HG03108 (cell line): ENCODE measurements around the gene CEP104.
A peak's percentile ranks its signal among the peaks of the same experiment; 100 is the strongest.

ENCODE experiments used
- ATAC-seq: cut with Tn5 transposase; IDR thresholded peaks from one replicate; pipeline ENCODE4 v1.9.1; 2021; ENCODE audit warnings: moderate library complexity; ENCODE audit not compliant: unreplicated experiment

The CEP104 gene

DNA sequence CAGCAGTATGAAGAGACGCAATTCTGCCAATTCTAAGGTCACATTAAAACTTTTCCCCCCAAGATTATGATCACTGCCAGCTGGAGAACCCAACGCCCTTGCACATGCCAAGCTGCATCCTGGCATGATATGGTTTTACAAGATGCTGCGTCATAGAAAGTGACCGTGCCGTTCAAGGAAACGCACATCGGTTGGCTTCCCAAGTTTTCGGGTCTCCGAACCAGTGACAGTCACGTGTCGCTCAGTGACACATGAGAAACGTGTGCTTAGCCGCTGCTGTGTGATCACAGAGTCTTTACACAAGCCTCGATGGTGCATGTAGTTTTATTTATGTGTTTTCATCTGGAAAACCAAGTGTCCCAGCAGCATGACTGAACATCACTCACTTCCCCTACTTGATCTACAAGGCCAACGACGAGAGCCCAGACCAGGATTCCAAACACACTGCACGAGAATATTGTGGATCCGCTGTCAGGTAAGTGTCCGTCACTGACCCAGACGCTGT lies 77.0 kb downstream of the CEP104 start:
- no peak for ATAC-seq

DNA sequence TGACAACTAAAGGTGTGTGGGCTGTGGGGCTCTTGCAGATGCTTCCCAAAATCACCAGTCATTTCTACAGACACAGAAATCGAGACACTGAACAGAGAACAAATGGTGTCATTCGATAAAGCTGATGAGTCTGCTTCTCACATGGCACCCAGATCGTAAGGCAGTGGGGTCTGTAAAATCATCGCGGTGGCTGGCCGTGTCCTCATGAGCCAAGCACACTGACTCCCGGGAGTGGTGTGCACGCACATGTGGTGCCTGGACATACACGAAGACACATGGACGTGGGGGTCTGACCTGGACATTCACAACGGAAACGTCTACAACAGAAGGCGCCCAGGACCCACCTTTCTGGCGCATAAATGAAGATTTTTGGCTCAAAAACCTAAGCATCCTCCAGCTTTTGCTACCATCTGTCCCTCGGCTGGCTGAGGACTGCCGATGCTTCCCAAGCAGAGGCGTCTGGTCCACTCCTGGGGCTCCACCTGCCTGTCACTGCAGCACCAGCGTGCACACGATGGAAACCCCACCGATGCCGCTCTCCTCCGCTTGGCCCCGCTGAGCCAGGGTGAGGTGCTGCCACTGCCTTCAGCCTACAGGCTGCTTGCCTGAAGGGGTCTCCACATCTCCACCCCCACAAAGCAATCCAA lies 77.6 kb downstream of the CEP104 start:
- ATAC-seq = no peak

DNA sequence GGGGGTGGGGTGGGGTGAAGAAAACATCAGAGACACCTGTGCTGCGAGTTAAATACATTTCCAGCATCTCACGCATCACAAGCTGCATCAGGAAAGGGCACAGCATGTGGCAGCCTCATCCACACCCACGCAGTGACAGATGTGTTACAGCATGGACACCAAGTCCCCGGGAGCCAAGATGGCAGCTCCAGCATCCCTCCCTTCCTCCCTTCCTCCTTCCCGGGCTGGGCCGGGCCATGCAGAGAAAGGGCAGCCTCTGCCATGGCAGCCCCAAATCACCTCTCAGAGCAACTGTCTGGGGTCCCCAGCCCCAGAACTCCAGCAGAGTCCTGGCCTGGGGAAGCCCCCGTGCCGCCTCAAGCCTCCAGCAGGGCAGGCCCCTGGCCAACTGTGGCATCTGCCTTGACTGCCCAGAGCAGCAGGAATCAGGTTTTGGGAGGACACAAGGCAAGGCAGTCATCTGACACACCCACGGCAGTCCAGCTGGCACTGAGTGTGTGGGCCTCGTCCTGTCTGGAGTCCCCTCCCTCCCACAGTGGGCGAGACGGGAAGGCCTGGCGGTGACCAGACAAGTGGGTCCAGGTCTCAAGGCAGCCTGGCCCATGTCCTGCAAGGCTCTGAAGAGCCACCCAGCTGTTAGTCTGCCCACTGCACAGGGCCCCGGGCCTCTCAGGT lies 78.3 kb downstream of the CEP104 start:
- no peak for ATAC-seq

DNA sequence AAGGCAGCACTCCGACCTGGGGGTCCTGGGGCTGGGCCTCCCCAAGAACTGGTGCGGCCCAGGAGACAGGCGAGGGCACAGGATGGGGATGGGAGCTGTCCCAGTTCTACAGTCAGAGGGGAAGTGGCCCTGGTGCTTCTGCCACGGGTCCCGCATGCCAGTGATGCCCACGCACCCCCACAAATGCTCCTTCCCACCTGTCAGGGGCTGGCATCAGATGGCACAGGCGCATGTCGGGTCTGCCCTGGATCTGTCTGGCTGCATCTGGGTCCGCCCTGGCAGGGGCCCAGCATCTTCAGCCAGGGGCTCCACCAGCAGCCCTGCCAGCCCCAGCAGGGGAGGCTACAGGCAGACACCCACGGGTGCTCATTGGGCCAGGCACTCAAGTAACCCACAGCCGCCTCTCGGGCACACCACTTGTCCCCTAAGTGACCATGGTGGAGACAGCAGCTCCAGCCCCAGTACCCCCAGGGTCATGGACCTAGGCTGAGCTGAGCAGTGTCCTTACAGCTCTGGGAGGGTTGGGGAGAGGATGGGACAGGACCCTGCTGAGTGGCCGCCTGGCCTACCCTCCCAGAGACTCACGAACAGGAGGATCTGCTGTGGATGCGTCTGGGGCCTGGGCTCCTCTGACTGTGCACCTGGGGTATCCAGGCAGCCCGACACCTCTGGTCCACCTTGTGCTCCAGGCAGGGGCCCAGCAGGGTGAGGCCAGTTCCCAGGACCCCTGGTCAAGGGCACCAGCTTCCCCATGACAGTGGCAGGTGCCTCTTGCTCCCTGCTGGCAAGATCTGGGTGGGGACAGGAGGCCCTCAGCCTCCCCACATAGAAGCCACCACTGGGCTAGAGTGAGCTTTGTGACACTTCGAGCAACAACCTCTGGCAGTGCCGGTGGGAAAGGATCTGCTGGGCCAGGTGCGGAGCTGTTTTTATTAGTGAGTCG lies 79.1 kb downstream of the CEP104 start:
- no peak for ATAC-seq

DNA sequence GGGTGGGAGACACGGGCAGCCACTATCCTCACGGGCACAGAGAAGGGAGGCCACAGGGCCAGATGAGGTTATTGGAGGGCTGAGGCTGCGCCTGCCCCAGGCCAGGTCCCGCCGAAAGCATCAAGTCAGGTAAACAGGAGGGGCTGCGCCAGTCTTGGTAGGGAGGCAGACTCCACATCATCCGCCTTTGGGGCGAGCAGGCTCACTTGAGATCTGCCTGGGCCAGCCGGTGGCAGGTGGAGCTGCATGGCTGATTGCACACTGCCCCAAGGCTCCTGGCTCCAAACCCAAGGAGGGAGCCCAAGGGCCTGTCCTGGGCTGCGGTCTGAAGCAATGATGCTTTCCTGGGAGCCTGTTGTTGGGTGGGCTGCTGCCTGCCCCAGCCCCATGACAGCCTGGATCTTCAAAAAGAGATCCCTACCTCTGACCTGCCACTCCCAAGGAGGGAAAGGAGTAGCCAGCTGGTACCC lies 79.9 kb downstream of the CEP104 start:
- no peak for ATAC-seq

DNA sequence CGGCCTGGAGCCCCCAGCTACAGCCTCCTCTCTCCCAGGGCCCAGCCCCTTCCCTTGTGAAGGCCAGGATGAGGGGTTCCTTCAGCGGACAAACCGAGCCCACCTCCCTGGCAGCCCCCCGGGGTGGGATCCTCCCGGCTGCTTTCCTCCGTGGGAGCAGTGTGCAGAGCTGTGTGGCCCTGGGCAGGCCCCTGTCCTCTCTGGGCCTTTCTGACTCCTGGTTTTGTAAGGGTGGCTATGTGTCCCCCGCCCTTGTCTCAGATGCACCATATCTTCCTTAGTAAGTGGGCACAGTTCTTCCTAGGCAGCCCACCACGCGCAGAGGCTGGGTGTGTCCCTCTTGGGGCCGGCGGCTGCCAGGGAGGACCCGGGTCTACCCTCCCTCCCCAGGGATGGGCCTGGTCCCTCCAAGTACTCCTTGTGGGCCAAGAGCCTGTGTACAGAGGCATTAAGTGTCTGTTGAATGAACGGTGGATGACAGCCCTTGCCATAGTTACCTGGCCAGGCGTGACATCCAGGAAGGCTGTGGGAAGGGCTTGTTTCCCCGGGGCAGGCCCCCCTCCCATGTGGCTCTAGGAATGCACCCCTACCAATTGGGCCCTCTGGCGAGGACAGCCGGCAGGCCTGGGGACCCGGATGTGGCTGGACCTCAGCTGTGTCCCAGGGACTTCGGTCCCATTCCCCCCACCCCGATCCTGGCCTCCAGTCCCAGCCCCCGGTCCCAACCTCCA lies 80.6 kb downstream of the CEP104 start:
- no peak for ATAC-seq

DNA sequence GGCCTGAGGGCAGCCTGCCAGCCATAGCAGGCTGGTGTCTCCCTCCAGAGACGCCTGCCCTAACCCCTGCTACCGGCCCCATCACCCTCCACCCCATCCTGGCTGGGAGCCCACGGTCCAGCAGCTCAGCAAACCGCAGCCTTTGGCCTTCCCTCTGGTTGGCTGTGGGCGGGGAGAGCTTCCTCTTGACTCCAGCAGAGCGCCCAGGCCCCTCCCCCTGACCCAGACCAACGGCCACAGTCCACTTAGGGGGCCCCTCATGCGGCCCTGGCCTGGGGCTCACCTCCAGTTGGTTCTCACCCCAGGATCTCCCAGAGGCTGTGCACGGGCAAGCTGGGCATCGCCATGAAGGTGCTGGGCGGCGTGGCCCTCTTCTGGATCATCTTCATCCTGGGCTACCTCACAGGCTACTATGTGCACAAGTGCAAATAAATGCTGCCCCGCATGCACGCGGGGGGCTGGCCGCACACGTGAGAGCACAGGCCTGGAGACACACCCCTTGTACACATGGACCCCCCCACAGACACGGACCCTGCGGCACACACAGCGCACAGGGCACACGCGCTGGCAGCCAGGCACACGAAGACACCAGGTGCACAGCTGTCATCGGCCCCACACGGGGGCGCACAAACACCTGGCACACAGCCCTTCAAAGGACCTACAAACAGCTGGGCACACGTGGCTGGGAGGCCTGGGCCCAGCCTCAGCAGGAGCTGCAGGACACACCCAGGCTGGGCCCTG lies 81.4 kb downstream of the CEP104 start:
- no peak for ATAC-seq

DNA sequence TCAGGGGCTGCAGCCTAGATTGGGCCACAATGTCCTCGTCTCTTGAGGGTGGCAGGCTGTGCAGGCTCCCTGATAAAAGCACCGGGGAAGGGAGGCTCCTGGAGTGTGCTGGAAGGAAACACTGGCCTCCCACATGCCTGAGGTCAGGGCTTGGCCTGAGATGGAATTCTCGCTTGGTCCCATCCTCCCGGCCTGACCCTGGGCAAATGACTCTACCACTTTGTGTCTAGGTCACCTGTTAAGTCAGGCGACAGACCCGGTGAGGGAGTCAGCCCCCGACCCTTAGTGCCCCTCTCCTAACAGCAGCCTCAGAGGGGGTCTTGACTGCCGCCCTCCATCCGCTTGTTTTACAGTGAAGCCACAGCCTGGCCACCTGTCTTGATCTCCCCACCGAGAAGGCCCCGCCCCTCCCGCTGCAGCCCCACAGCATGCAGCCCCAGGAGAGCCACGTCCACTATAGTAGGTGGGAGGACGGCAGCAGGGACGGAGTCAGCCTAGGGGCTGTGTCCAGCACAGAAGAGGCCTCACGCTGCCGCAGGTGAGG lies 82.0 kb downstream of the CEP104 start:
- ATAC-seq = no peak

DNA sequence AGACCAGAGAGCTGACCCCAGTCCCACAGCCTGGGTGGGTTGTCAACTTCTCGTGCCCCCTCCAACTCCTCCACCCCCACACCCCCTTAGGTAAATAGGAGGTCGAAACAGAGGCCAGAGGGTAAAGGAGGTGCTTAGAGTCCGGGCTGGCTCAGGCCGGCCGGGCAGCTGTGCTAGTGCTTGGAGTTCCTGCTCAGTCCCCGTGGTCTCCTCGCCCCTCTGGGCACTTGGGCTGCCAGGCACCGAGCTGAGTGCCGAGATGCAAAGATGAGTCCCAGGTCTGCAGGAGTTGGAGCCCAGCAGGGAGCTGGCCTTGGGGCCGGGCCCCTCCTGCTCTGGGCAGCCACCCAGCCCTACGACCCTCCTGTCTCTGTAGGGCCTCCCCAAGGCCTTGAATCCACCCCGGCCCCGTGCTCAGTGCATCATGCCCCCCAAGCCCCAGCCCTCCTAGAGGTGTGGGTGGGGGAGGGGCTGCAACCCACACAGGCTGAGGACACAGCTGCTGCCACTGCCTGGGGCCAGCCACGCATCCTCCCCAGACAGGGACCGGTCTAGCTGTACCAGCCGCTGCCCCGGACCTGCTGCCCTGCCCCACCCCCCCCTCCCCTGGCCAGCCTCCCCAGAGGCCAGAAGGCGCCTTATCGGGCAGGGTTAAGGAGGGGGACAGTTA lies 82.6 kb downstream of the CEP104 start:
- ATAC-seq = no peak

DNA sequence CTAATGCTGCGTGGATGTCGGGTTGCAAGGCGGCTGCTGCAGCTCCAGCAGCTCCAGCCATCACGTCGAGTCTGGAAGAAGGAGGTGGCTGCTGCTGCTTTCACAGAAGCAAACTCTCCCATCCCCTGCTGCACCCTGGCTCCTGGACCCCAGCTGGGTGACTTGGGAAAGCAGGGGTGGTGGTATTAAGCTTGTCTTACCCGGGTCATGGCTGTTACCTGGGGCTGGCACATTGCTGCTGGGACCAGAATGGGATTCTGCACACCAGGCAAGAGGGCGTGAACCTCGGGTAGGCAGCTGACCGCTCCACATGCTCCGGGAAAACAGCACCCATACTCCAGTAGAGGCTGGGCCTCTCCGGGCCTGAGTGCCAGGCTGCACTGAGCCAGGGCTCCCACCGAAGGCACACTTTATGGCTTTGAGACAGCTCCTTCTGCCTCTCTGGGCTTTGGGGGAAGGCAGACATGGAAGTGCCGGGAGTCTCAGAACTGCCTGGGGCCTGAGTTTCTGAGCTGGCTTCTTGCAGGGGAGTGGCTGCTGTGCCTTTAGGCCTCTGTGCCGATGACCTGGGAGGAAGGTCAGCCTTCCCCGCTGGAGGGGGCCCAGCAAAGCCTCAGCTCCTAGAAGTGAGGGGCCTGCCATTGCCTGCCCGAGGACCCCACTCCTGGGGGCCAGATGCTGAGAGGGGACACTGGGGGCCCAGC lies 83.3 kb downstream of the CEP104 start:
- ATAC-seq = no peak

DNA sequence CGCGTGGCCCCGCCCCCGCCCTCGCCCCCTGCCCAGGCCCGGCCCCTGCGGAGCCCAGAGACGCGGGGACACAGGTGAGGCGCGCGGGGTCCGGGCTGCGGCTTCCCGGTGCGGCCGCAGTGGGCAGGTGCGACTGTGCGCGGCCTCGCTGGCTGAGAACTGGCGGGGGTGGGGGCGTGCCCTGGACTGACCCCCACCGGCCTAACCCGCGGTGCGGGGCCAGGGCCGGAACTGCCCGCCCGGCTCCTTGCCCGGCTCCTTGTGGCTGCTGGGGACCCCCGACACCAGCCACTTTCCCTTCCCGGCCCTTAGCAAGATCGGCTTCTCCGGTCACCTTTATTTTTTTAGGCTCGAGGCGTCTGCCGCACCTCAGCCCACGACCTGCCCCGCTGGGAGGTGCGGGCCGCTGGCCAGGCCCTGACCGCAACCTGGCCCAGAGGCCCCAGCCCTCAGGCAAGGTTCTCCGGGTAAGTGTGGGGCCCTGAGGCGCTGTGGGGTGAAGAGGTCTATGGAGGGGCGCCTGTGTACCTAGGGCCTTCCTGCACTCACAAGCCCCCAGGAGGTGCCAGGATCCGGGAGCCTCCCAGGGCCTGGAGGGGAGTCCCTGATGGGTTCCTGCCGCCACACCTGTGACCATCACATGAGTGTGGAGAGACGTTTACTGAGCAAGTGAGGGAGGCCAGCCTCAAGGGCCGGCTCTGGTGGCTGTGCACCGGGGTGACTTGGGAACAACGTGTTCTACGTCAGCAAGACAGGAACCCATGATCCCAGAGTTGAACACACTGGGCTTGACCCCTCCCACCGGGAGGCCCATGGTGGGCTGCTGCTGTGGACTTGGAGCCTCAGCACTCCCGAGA lies 84.1 kb downstream of the CEP104 start, which contains the start of gene SMIM1:
TSS of gene SMIM1 (plus strand) at position 35 of the 857 bp plus-strand sequence. CDS start 2,625 bp downstream, outside the sequence.
- peak; percentile 18 for ATAC-seq

DNA sequence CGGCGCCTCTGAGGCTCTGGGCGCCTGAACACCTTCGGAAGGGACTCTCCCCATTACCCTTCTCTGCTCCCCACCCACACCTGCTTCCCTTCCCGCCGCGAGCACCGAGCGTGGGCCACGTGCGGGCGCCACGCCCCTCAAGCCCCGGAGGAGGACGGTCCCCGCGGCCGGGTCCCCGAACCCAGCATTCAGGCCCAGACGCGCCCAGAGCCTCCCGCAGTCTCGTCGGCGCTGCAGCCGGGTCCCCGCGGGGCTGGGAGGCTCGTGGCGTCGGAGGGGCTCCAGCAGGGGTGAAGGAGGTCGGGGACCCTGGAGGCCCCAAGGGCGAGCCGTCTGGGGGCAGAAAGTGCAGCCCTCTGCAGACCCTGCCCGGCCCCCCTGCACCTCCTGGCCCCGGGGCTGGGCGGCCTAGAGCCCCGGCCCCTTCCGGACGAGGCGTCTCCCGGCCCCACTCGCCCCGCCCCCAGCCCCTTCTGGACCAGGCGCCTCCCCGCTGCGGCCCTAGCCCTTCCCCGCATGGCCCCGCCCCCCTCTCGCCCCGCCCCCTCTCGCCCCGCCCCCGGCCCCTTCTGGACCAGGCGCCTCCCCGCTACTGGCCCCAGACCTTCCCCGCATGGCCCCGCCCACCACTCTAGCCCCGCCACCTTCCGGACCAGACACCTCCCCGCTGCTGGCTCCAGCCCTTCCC lies 84.8 kb downstream of the CEP104 start:
- ATAC-seq = peak; percentile 53

DNA sequence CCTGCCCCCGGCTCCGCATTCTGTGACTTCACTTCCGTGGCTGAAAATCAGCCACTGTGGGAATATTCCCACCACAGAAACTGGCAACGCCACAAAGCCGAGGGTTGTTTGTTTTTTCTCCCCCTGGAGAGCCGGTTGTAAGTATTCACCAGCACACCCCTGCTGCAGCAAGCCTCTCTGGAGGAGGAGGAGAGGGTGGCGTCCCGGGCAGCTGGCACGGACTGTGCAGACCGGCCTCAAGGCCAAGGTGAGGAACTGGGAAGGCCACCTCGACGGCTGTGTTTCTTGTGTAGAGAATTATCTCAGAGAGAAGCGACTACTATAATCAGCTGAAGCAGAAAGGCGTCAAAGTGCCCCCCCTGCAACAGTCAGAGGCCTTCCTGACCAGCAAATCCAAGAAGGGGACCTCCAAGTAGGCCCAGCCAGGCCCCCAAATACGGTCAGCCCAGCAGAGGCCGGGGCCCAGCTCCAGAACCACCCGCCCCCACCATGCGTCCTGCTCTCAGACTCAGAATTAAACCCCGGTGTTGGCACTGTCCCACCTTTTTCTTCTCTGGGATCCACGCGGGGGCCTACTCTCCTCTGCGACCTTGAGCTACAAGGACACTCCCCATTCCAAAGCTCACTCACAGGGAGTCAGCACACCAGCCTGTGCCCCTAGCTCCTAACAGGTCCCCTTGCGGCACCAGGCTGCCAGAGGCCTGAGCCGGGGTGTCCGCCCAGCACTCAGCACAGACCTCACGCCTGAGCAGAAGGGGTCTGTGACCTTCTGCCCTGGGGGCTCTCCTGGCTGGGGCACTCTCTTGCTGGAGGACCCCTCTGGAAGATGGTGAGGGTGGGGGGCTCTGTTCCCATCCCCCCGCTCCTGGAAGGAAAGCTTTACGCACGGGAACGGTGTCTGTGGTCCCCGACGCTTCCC lies 85.6 kb downstream of the CEP104 start:
- no peak for ATAC-seq

DNA sequence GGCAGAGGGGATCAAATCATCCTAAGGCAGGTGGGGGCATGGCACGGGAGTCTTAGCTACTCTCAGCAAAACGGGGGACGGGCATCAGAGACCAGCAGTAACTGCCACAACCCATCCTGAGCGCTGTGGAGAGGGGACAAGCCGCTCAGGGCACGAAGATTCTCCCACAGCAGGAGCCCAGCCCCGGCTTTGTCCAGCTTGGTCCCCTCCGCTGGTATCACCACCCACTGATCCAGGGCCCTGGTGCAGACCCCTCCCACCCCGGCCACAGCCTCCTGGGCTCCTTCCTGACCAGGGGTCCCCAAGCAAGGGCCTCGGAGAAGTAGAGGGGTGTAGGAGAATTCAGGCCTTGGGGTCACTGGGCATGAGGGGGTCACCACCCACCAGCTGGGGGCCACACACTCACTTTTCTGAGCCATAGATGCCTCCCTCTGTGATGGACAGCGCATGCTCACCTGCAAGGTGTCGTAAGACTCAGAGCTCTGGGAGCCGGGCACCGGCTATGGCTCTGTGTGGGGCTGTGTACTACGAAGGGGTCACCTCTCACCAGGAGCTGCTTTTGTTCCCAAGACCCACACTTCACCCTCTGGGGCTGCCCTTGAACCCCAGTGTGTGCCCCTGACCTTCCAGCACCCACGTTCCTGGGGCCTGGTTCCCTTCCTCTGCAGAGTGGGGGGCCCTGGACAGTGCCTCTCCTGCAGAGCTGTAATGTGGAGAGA lies 86.8 kb downstream of the CEP104 start:
- ATAC-seq = no peak

DNA sequence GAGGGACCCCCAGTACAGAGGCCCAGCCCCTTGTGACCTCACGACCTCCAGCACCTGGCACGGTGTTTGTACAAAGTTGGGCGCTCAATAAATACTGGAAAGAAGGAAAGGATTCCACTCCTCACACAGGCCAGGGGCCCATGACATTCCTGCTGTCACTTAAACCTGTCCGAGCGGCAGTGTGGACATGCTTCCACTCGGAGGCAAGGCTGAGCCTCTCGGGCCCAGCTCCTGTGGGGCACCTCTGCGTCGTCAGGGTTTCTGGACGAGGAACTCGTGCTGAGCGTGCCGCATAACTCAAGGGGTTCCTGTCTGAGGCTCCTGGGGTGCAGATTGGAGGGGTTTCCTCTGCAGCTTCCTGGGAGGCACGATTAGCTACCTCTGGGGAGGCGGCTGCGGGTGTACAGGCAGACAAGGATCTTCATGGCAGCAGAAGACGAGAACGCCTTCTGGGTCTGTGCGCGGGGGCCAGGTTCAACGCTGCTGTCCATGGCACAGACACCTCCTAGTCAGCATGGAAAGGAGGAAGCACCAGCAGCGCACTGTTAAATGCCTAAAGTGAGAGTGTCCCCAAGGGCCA lies 88.1 kb downstream of the CEP104 start:
- no peak for ATAC-seq
